GM21723 (cell line): ENCODE results near the gene SAMD8.

Experiments used
- ATAC-seq: cut with Tn5 transposase; IDR thresholded peaks from one replicate; pipeline ENCODE4 v1.9.1; 2021; ENCODE audit warnings: mild to moderate bottlenecking, moderate library complexity; ENCODE audit not compliant: unreplicated experiment

SAMD8 gene

DNA sequence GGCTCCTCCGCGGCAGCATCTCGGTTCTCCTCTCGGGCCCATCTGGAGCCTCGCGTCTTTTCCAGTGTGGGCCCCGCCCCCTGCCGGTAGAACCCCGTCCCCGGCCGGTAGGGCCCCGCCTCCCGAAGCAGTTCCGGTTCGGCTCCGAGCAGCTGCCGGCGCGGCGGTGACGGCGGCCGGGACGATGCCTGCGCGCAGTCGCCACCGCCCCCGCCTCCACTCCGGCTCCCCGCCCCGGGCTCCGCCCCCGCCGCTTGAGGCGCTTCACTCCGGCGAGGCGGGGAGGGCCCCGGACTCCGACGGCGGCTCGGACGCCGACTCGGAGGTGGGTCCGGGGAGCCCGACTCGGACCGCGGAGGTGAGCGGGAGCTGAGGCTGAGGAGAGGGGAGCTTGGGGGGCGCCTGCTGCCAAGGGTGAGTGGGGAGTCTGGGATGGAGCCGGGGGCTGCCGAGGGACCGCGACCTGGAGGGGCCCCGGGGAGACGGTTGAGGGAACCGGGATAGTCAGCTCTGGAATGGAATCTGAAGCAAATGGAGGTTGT, at the start of gene SAMD8:
Gene SAMD8, plus strand, starts transcription at position 292 of the 542 bp plus-strand sequence. CDS start 38,873 bp downstream, outside the sequence.
- peak; percentile 79 for ATAC-seq

DNA sequence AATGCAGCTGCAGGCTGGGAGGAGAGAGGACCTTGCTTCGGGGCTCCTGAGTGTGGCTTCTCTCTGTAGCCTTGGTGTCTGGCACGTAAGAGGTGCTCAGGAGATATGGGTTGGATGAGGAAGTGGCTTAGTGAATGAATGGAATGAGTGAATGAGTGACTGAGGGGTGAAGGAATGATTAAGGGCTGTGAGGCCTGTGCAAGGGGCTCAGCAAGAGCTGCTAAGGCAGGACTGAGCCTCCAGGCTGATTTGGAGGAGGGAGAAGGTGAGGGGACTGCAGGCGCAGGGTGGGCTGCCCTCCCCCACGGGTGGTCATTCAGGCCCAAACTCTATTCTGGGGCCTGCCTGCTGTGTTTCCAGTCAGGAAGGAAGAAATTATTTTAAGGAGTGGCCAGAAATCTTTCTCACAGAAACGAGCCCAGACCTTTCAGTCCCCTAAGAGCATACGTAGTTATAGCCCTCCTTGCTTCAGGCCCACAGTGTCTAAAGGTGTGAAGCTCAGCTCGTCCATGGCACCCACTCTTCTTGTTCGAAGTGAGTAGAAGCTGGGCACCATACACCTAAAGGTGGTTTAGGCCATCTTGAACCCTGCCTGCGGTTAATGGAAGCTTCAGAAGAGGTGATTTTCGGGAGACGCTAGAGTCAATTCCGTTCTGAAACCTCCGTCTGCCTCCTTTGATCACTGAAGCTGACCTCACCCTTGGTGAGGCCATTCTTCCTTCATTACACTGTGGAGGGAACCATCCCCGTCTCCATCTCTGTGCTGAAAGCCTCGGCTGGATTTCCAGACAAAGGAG, 49.5 kb upstream of the SAMD8 start:
- ATAC-seq = no peak

DNA sequence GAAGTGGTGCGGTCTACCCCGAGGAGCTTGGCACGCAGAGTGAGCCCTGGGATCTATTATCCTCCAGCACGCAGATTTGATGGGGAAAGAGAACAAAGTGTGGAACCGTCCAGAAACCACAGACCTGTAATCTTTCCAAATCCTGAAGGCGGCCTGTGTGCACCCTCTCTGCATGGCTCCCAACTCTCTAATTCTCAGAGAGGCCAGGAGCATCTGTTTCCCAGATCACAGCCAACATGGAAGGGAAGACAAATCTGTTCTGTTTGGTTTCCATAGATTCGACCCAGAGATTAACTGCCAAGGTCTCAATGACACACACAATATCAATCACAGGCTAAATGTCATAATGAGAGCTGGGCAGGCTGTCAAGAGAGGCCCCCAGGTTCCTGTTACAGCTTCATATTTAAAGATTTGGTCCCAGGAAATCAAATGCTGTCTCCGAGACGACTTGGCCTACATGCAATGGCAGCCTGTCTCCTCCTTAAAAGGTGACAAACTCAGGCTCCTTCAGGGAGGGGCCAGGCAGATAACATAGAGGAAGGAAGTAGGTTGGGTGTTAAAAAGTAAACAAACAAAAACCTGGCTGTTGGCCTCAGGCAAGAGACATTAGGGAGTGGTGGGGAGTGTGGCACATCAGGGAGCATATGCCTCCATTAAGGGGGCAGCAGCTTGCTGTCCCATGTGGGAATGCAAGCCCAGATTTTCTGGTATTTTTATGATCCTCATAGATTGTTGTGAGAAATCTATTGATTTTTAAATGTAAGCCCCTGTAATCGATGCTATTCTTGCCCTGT, 48.8 kb upstream of the SAMD8 start:
- ATAC-seq = no peak

DNA sequence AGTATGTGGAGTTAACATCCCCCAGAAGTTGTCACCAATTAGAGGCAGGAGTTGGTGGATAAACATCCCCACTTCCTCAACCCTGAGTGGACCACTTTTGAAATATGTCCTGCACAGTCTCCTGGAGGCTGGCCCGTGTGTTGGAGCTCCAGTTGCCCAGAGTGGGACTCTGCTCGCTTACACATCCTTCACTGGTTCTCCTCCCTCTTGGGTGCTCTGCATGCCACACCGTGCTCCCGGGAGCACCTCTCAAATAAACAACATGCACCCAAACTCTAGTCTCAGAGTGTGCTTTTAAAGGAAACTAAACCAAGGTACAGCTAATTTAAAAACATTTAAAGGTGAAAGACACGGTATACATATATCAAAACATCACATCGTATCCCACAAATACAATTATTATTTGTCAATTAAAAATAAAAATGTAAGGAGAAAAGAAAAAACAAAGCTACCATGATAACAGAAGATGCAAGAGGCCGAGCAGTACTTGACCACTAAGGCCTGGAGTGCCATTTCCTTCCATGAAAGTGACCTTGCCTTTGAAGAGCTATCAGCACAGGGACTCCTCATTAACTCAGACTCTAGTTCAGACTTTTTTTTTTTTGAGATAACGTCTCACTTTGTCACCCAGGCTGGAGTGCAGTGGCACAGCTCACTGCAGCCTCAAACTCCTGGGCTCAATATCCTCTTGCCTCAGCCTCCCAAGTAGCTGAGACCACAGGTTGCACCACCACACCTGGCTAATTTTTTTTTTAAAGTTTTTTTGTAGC, 47.8 kb upstream of the SAMD8 start:
- ATAC-seq = no peak

DNA sequence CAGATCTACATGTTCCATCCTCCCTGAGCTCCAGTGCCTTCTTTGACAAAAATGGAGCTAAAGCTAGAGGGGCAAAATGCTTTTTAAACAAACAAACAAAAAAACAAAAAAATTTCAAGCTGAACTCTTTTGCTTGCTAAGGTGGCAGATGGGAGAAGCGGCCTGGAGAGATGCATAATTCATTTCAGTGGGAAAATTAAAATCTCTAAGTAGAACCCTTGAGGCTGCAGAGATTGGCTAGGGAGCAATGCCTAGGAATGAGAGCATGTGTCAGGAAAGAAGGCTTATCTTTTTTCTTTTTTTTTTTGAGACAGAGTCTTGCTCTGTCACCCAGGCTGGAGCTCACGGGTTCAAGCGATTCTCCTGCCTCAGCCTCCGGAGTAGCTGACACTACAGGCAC, 46.4 kb upstream of the SAMD8 start:
- ATAC-seq = no peak

DNA sequence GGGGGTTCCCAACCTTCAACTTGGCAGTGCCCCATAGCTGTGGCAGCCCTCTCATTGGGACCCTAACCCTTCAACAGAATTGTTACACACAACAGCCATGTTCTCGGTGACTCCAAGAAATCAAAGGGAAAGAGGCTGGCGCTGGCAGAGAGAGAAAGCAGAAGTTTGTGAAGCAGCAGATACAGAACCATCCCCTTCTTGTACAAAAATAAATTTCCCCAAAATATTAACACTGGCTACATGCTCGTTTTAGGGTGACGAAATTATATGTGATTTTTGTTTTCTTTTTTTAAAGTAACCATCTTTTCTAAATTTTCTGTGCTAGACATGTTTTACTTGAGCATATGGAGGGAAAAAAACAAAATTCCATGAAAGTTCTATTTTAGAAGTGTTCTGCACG, 45.2 kb upstream of the SAMD8 start:
- no peak for ATAC-seq

DNA sequence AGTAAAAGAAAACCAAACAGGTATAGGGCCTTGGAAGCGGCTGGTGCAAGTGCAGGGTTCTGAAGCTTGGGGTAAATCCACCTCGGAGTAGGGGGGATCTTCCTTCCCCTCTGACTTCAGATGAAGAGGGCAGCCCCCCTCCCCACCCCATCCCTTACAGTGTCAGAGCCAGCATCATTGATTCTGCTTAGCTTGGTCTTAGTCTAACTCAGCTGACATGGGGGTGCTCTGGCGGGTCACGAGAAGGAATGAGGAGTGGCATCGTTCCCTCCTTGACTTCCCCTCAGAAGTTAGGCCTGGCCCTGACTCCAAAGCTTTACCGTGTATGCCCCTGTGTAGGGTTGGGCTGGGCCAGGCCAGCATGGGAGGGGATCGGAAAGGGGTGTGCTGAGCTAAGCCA, 44.2 kb upstream of the SAMD8 start:
- ATAC-seq = no peak

DNA sequence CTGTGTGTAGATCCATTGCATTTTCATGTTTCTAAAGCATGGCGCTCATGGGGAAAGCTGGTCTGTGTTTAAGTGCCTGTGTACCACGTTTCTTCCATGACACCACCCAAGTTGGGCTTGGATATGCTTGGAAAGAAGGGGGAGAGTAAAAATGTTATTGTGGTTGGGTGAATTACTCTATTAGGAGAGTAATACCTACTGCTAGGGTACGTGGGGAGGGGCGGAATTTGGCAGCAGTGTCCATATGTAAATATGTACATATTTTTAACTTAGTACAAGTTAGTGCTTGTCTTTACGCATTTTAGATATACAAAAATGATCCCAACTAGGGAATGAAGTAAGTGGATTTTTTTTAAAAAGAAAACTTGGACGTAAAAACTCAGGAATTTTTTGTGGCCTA, 42.9 kb upstream of the SAMD8 start:
- no peak for ATAC-seq

DNA sequence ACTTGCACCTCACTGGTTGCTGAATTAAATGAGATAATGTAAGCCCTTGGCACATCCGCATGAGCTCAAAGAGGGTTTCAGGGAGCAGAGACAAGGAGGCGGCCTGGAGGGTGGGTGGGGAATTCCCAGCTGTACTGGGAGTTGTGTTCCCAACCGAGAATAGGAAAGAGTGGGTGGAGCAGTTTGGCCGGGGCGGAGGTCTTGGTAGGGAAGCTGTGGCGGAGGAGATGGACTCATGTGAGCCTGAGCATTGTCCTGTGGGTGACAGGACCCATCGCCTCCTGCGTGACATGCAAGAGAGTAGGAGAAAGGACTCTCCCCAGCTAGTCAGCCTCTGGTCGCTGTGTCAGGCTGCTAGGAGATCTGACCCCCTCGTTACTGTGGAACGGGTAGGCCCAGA, 41.0 kb upstream of the SAMD8 start:
- ATAC-seq = no peak

DNA sequence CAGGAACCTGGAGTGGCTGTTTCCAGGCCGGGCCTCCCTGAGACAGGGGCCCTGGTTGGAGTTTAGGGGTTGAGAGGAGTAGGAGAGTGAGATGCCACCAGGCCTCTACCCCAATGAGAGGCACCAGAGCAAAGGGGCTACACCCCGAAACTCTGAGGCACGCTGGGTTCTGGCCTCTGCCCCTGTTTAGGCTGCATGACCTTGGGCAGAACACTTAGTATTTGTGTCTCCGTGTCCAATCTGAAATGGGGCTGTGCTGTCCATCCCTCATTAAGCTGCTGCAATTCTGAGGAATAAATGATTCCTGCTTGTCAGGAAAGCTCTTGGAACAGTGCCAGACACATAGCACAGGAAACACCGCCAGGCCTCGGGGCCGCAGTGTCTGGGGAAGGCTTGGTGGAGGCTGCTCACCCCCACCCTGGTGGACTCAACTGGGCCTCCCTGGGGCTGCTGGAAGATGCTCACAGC, 40.5 kb upstream of the SAMD8 start:
- no peak for ATAC-seq

DNA sequence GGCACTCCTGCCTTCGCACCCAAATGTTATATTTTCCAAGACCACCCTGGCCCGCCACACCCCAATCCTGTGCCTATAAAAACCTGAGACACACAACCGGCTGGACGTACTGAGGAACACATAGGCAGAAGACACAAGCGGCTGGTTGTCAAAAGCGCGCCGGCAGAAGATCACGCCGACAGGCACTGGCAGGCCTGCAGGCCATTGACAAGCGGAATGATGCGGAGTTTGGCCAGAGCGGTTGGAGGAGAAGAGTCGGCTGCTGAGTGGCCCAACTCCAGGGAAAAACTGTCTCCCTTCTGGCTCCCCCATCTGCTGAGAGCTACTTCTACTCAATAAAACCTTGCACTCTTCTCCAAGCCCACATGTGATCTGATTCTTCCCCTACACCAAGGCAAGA, 39.7 kb upstream of the SAMD8 start:
- ATAC-seq = no peak

DNA sequence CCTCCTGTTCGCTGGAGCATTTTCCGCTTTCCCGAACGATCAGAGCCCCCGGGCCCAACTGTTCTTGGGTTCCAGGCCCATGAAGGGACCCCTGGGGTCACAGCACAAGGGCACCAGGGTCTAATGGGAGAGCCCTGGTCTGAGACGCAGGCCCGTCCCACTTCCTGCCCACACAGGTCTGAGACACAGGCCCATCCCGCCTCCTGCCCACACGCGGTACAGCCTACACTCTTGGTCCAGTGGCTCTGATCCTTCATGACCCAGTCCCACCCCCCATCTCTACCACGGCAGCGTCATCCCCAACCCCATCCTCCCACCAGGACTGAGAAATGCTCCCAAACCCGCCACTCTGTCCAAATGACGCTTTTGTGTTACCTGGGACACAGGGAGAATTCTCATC, 38.7 kb upstream of the SAMD8 start:
- no peak for ATAC-seq

DNA sequence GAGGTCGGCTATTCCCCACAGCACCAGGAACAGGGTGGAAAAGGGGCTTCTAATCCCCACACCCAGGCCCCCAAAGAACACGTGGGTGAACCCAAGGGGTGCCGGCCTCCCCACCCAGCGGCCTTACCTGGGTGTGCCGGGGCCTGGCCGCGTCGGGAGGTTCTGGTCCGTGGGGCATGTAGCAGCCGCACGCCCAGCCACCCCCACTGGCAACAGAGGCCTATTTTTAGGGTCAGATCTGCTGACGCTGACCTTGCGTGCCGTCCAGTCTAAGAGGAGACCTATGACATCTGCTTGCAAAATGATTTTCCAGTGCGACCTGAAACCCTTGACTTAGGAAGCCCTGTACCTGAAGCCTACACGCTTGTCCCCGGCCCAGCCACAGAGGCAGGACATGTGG, 38.0 kb upstream of the SAMD8 start:
- ATAC-seq = no peak

DNA sequence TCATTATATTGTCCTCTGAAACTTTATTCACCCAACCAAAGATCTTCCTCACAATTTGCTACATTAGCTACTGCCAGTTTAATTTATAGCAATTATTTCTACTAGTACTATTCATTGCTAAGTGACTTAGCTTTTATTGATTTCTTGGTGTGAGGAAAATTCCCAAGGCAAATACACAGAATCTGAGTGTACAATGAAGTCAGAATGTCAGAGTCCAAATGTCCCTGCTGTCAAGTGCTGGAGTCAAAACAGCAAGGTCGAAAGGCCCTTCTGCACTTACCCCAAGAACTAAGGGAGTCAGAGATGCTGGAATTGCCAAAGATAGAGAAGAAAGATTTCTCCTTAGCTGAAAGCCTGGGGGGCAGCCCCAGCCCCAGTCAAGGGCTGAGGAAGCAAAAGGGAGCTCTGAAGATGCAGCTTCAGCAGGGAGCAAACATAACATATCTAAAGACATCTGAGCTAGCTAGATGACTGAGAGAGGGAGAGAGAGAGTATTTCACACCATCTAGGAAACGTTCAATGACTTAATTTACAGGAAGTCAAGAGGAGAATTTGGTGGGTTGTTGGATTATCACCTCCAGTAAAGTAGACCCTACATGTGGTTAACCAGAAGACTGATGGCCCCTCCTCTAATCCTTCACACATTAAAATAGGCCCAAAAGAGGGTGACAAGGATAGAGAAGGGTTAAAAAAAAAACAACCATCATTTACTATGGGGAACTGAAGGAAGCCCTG, 36.6 kb upstream of the SAMD8 start:
- ATAC-seq = no peak

DNA sequence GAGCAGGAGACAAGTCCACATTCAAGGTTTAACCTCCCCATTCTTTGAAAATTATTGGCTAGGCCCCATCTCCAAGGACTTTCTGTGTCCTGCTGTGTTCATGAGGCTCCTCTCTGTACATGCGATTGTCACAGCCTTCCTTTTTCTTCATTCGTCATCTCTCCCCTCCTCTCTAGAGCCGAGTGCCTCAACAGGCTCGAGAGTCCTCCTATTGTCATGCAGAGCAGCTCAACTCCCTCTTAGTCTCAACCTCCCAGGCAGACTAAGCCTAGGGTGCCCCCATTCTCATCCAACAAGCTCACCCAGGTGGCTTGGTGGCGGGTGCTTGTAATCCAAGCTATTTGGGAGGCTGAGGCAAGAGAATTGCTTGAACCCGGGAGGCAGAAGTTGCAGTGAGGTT, 35.1 kb upstream of the SAMD8 start:
- ATAC-seq = no peak

DNA sequence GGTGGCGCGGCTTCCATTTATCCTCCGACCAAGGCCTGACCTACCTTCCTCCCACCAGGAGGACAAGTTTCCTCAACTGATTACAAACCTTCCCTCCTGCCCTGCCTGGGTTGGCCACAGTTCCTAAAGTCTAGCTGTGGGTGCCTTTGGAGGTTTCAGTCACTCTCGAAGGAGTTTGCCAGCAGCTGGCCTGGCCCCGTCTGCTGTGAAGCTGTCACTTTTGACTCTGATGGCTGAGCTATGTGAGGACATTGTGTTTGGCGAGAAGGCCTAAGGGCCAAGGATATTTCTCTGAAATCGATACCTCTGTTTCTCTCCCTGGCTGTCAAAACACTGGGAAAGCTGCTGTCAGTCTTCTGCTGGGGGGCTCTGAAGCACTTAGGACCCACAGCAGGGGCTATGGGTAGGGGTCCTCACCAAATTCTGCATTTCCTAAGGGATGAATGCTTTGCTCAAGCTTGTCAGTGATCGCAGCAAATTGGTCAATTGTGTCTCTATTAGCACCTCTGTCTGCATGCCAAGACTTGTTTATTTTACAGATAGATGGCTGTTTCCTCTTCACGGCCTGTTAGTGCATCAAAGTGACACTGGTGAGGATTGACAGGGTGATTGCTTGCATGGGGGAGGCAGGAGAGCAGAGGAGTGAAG, 31.9 kb upstream of the SAMD8 start:
- ATAC-seq = no peak

DNA sequence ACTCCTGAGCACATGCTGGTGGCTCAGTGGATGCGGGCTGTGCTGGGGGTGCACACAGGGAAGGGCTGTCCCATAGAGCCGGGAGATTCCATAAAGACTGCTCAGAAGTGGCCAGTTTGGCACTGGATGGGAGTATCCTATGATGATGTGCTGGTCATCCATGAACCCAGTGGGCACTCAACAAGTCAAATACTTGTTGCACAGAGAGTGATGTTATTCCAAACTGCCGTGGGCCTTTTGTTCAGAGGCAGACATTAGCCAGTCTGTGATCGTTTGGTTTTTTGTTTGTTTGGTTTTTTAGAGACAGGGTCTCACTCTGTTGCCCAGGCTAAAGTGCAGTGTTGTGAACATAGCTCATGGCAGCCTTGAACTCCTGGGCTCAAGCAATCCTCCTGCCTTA, 30.9 kb upstream of the SAMD8 start:
- ATAC-seq = no peak

DNA sequence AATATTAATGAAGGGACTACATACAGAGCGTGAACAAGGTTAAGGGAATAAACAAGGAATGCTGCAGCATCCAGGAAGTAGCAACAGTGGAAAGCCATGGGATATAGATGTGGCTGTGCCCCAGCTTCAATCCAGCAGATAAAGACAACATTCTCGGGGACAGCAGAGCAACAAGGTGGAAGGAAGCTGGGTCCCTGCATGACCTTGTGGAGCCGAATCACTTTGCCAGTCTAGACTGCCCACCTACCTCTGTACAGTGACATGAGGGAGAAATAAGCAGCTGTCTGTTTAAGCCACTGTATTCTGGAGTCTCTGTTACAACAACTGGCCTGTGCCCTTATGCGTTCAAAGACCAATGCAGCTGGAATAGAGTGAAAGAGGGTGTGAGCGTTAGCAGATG, 30.1 kb upstream of the SAMD8 start:
- no peak for ATAC-seq

DNA sequence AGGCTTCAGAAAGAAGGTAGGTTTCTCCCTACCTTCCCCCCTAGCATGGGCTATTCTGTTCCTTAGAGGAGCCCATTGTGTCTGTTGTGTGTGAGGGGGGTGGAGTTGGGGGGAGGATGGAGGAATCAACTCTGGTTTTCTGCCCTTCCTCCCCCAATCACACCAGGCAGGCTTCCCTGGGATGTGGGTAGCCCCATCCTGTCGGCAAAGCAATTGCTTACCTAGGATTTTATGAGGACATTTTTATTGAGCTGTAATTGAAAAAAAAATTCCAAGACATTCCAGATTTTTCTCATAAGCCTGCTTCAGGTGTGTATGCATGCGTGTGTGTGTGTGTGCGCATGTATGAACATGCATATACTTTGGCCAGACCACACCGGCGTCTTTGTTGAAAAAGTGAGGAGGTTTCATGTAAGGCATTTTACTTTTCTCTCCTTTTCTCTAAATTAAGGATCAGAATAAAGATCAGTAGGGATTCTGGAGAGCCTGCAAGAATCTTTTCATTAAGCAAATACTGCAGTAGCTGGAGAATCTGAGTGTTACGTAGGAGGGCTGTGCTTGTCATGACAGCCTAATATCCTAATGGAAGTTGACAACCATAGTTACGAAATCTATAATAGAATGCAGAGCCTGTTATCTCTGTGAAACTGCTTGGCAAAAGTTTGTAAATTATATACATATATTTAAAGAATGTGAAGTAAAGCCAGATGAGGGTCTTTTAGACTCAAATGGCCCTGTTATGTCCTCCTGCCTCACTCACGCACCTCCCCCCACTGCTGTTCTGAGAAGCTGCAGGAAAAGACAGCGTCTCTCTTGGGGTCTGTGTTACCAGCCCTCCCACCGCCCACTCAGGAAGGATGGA, 27.3 kb upstream of the SAMD8 start:
- no peak for ATAC-seq
